OCI-LY1 (cell line): ENCODE results near the gene NAV2.

Experiments
- H2AFZ ChIP-seq: fragments of 200-600 bp; sonication (generic), shearing (Covaris generic); 2 replicates; pipeline ENCODE4 v1.6.0; 2014; ENCODE audit warnings: antibody characterized with exemption, mild to moderate bottlenecking, low read length
- H3F3A ChIP-seq: fragments of 200-600 bp; sonication (generic), shearing (Covaris generic); 2 replicates; pipeline ENCODE4 v1.6.0; 2014; ENCODE audit warnings: mild to moderate bottlenecking, antibody characterized with exemption, low read length, moderate library complexity; ENCODE audit not compliant: insufficient read depth
- H3K27ac ChIP-seq: fragments of 200-600 bp; sonication (generic); 2 replicates; pipeline ENCODE4 v1.5.1; 2014; ENCODE audit warnings: low read length, mixed run types, mild to moderate bottlenecking, low read depth; ENCODE audit not compliant: poor library complexity, severe bottlenecking
- H3K27me3 ChIP-seq: fragments of 200-600 bp; sonication (generic); 2 replicates; pipeline ENCODE4 v1.6.0; 2014; ENCODE audit warnings: antibody characterized with exemption, mild to moderate bottlenecking, low read length, moderate library complexity; ENCODE audit not compliant: insufficient read depth
- H3K36me3 ChIP-seq: fragments of 200-600 bp; sonication (generic); 2 replicates; pipeline ENCODE4 v1.6.1; 2014; ENCODE audit warnings: mild to moderate bottlenecking, antibody characterized with exemption, low read length, moderate library complexity, mixed read lengths; ENCODE audit not compliant: insufficient read depth
- H3K4me1 ChIP-seq: fragments of 200-600 bp; sonication (generic); 2 replicates; pipeline ENCODE4 v1.5.1; 2014; ENCODE audit warnings: mild to moderate bottlenecking, low read length, moderate library complexity; ENCODE audit not compliant: insufficient read depth, severe bottlenecking
- H3K4me2 ChIP-seq: fragments of 200-600 bp; sonication (generic), shearing (Covaris generic); 2 replicates; pipeline ENCODE4 v1.6.1; 2014; ENCODE audit warnings: low read length
- H3K4me3 ChIP-seq: fragments of 200-600 bp; sonication (generic); 2 replicates; pipeline ENCODE4 v1.5.1; 2014; ENCODE audit warnings: low read length, low read depth, mild to moderate bottlenecking, mixed read lengths; ENCODE audit not compliant: poor library complexity, severe bottlenecking
- H3K79me2 ChIP-seq: fragments of 200-600 bp; shearing (Covaris generic); 2 replicates; pipeline ENCODE4 v1.6.1; 2016; ENCODE audit warnings: mixed run types, low read length, mixed read lengths; ENCODE audit not compliant: insufficient read depth
- H3K9ac ChIP-seq: fragments of 200-600 bp; sonication (generic), shearing (Covaris generic); 2 replicates; pipeline ENCODE4 v1.6.1; 2014; ENCODE audit warnings: mild to moderate bottlenecking, low read length, mixed read lengths
- H3K9me2 ChIP-seq: fragments of 200-600 bp; sonication (generic), shearing (Covaris generic); 2 replicates; pipeline ENCODE4 v1.6.1; 2014; ENCODE audit warnings: low read depth, mild to moderate bottlenecking, low read length, mixed read lengths
- H3K9me3 ChIP-seq: fragments of 200-600 bp; shearing (Covaris generic); 2 replicates; pipeline ENCODE4 v1.6.1; 2014; ENCODE audit warnings: low read length, mixed read lengths
- H4K20me1 ChIP-seq: fragments of 200-600 bp; sonication (generic), shearing (Covaris generic); 2 replicates; pipeline ENCODE4 v1.6.0; 2016; ENCODE audit warnings: mild to moderate bottlenecking, low read length; ENCODE audit not compliant: insufficient read depth
- EZH2 ChIP-seq: fragments of 200-600 bp; sonication (generic), shearing (Covaris generic); IDR thresholded peaks from 2 replicates; pipeline ENCODE4 v1.8.0; 2017; ENCODE audit warnings: borderline replicate concordance, mixed run types, mild to moderate bottlenecking, antibody characterized with exemption, low read length, moderate library complexity, mixed read lengths
- TF ChIP-seq, protein P1 (sequence below): fragments of 200-600 bp; sonication (generic), shearing (Covaris generic); IDR thresholded peaks from 2 replicates; pipeline ENCODE4 v1.5.1; 2017; ENCODE audit warnings: mild to moderate bottlenecking, antibody characterized with exemption, low read length, moderate library complexity, mixed read lengths

The NAV2 gene

DNA sequence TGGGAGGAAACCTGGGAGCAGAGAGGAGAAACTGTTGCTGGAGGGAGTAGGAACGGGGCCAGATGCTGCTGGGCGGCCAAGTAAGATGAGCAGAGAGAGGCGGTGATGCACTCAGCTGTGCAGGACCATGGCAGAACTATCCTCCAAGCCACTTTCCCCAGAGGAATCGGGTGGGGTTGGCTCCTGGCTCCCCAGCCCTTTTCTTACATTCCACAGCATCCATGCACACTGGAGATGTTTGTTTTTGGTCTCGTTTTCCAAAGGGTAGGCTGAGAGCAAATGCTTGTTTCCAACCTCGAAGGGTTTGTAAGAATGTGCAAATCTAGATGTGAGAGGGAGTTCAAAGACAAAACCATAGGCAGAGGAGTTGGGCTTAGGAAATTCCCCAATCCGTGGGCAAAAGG, 374.5 kb downstream of the NAV2 start:
- no peaks in the 10 kb centered on the region for H3K9me2 ChIP-seq
- no peak overlapping the region for H3K4me3 ChIP-seq
- H3K79me2 ChIP-seq: no peaks in the 10 kb centered on the region
- H2AFZ ChIP-seq: no peak overlapping the region
- no peaks in the 10 kb centered on the region for H3K4me1 ChIP-seq
- TF ChIP-seq EZH2: no peak
- TF ChIP-seq, protein P1, sequence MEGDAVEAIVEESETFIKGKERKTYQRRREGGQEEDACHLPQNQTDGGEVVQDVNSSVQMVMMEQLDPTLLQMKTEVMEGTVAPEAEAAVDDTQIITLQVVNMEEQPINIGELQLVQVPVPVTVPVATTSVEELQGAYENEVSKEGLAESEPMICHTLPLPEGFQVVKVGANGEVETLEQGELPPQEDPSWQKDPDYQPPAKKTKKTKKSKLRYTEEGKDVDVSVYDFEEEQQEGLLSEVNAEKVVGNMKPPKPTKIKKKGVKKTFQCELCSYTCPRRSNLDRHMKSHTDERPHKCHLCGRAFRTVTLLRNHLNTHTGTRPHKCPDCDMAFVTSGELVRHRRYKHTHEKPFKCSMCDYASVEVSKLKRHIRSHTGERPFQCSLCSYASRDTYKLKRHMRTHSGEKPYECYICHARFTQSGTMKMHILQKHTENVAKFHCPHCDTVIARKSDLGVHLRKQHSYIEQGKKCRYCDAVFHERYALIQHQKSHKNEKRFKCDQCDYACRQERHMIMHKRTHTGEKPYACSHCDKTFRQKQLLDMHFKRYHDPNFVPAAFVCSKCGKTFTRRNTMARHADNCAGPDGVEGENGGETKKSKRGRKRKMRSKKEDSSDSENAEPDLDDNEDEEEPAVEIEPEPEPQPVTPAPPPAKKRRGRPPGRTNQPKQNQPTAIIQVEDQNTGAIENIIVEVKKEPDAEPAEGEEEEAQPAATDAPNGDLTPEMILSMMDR: no peak
- no peaks in the 10 kb centered on the region for H3F3A ChIP-seq
- H3K36me3 ChIP-seq: no peaks in the 10 kb centered on the region
- H3K27me3 ChIP-seq: no peaks in the 10 kb centered on the region
- H3K9me3 ChIP-seq: no peaks in the 10 kb centered on the region
- no peak overlapping the region for H3K4me2 ChIP-seq
- no peak overlapping the region for H3K27ac ChIP-seq
- H4K20me1 ChIP-seq: no peaks in the 10 kb centered on the region
- no peak overlapping the region for H3K9ac ChIP-seq

DNA sequence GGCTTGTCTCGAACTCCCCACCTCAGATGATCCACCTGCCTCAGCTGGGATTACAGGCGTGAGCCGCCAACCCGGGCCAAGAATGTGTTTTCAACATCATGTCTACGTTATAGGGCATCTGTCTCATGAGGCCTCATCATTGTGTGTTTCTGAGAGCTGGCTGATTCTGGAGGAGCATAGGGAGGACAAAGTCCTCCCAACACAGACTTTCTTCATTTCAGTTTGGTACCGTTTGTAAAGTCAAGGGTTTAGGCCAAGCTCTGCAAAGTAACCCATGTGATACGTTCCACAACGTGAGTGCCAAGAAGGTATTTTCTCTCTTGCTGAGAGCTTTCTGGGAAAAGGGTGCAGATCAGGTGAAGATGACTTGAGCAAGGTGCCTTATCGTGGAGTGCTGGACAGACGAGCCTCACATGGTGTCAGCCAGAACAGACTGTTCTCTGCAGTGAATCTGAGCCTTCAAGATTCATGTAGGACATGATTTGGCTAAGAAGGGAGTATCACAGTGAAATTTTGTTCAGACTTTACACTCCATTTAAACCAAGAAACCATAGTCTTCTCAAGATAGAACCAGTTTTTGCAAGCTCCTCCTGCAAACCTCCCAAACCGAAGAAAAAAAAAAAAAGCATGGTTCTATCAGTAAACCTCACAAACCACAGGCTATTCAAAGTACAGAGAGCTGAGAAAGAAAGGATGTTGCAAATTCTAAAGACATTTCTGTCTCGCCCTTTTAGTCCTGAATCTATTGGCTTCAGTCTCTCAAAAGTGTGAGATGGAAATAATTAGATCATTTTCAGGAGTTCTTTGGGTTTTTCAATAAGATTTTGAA, 376.0 kb downstream of the NAV2 start:
- Histone ChIP-seq H3K4me2 (no peak overlapping the region), H3K36me3 (no peaks in the 10 kb centered on the region), H3K9ac (no peak overlapping the region), H3K27ac (no peak overlapping the region), H3F3A (no peaks in the 10 kb centered on the region), H3K4me1 (no peaks in the 10 kb centered on the region), H3K9me2 (no peaks in the 10 kb centered on the region), H3K27me3 (no peaks in the 10 kb centered on the region), H3K4me3 (no peak overlapping the region), H3K9me3 (no peaks in the 10 kb centered on the region), H3K79me2 (no peaks in the 10 kb centered on the region), H4K20me1 (no peaks in the 10 kb centered on the region), H2AFZ (no peak overlapping the region)
- no peak for TF ChIP-seq EZH2
- TF ChIP-seq, protein P1: no peak

DNA sequence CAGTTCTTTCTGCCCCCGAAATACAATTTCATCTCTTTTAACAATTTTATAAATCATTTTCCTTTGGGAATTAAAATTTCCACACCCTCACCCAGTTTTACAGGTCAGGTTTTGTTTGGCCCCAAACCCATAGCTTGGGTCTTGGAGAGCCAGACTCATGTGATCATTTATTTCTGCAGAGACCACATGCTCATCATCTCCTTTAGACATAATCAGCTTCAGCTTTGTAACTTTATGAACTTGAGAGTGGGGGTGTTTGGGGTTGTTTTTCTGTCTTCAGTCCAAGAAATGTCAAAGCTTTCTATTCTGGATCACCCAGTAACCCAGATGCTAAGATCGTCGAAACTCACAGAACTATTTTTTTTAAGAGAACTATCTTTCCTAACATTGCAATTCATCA, 376.7 kb downstream of the NAV2 start:
- H4K20me1 ChIP-seq: no peaks in the 10 kb centered on the region
- no peak overlapping the region for H3K4me2 ChIP-seq
- no peaks in the 10 kb centered on the region for H3K79me2 ChIP-seq
- H3K9me3 ChIP-seq: no peaks in the 10 kb centered on the region
- no peak overlapping the region for H2AFZ ChIP-seq
- TF ChIP-seq EZH2: no peak
- TF ChIP-seq, protein P1: no peak
- no peaks in the 10 kb centered on the region for H3K4me1 ChIP-seq
- H3K9ac ChIP-seq: no peak overlapping the region
- H3K9me2 ChIP-seq: no peaks in the 10 kb centered on the region
- H3F3A ChIP-seq: no peaks in the 10 kb centered on the region
- H3K36me3 ChIP-seq: no peaks in the 10 kb centered on the region
- H3K27ac ChIP-seq: no peak overlapping the region
- H3K27me3 ChIP-seq: no peaks in the 10 kb centered on the region
- no peak overlapping the region for H3K4me3 ChIP-seq
